OCI-LY1 (cell line): ENCODE measurements around the gene DAND5.

Experiments
- H2AFZ ChIP-seq: fragments of 200-600 bp; sonication (generic), shearing (Covaris generic); 2 replicates; pipeline ENCODE4 v1.6.0; 2014; ENCODE audit warnings: antibody characterized with exemption, mild to moderate bottlenecking, low read length
- H3F3A ChIP-seq: fragments of 200-600 bp; sonication (generic), shearing (Covaris generic); 2 replicates; pipeline ENCODE4 v1.6.0; 2014; ENCODE audit warnings: mild to moderate bottlenecking, antibody characterized with exemption, low read length, moderate library complexity; ENCODE audit not compliant: insufficient read depth
- H3K27ac ChIP-seq: fragments of 200-600 bp; sonication (generic); 2 replicates; pipeline ENCODE4 v1.5.1; 2014; ENCODE audit warnings: low read length, mixed run types, mild to moderate bottlenecking, low read depth; ENCODE audit not compliant: poor library complexity, severe bottlenecking
- H3K27me3 ChIP-seq: fragments of 200-600 bp; sonication (generic); 2 replicates; pipeline ENCODE4 v1.6.0; 2014; ENCODE audit warnings: antibody characterized with exemption, mild to moderate bottlenecking, low read length, moderate library complexity; ENCODE audit not compliant: insufficient read depth
- H3K36me3 ChIP-seq: fragments of 200-600 bp; sonication (generic); 2 replicates; pipeline ENCODE4 v1.6.1; 2014; ENCODE audit warnings: mild to moderate bottlenecking, antibody characterized with exemption, low read length, moderate library complexity, mixed read lengths; ENCODE audit not compliant: insufficient read depth
- H3K4me1 ChIP-seq: fragments of 200-600 bp; sonication (generic); 2 replicates; pipeline ENCODE4 v1.5.1; 2014; ENCODE audit warnings: mild to moderate bottlenecking, low read length, moderate library complexity; ENCODE audit not compliant: insufficient read depth, severe bottlenecking
- H3K4me2 ChIP-seq: fragments of 200-600 bp; sonication (generic), shearing (Covaris generic); 2 replicates; pipeline ENCODE4 v1.6.1; 2014; ENCODE audit warnings: low read length
- H3K4me3 ChIP-seq: fragments of 200-600 bp; sonication (generic); 2 replicates; pipeline ENCODE4 v1.5.1; 2014; ENCODE audit warnings: low read length, low read depth, mild to moderate bottlenecking, mixed read lengths; ENCODE audit not compliant: poor library complexity, severe bottlenecking
- H3K79me2 ChIP-seq: fragments of 200-600 bp; shearing (Covaris generic); 2 replicates; pipeline ENCODE4 v1.6.1; 2016; ENCODE audit warnings: mixed run types, low read length, mixed read lengths; ENCODE audit not compliant: insufficient read depth
- H3K9ac ChIP-seq: fragments of 200-600 bp; sonication (generic), shearing (Covaris generic); 2 replicates; pipeline ENCODE4 v1.6.1; 2014; ENCODE audit warnings: mild to moderate bottlenecking, low read length, mixed read lengths
- H3K9me2 ChIP-seq: fragments of 200-600 bp; sonication (generic), shearing (Covaris generic); 2 replicates; pipeline ENCODE4 v1.6.1; 2014; ENCODE audit warnings: low read depth, mild to moderate bottlenecking, low read length, mixed read lengths
- H3K9me3 ChIP-seq: fragments of 200-600 bp; shearing (Covaris generic); 2 replicates; pipeline ENCODE4 v1.6.1; 2014; ENCODE audit warnings: low read length, mixed read lengths
- H4K20me1 ChIP-seq: fragments of 200-600 bp; sonication (generic), shearing (Covaris generic); 2 replicates; pipeline ENCODE4 v1.6.0; 2016; ENCODE audit warnings: mild to moderate bottlenecking, low read length; ENCODE audit not compliant: insufficient read depth
- EZH2 ChIP-seq: fragments of 200-600 bp; sonication (generic), shearing (Covaris generic); IDR thresholded peaks from 2 replicates; pipeline ENCODE4 v1.8.0; 2017; ENCODE audit warnings: borderline replicate concordance, mixed run types, mild to moderate bottlenecking, antibody characterized with exemption, low read length, moderate library complexity, mixed read lengths
- TF ChIP-seq, protein P1 (sequence below): fragments of 200-600 bp; sonication (generic), shearing (Covaris generic); IDR thresholded peaks from 2 replicates; pipeline ENCODE4 v1.5.1; 2017; ENCODE audit warnings: mild to moderate bottlenecking, antibody characterized with exemption, low read length, moderate library complexity, mixed read lengths

Gene DAND5

DNA sequence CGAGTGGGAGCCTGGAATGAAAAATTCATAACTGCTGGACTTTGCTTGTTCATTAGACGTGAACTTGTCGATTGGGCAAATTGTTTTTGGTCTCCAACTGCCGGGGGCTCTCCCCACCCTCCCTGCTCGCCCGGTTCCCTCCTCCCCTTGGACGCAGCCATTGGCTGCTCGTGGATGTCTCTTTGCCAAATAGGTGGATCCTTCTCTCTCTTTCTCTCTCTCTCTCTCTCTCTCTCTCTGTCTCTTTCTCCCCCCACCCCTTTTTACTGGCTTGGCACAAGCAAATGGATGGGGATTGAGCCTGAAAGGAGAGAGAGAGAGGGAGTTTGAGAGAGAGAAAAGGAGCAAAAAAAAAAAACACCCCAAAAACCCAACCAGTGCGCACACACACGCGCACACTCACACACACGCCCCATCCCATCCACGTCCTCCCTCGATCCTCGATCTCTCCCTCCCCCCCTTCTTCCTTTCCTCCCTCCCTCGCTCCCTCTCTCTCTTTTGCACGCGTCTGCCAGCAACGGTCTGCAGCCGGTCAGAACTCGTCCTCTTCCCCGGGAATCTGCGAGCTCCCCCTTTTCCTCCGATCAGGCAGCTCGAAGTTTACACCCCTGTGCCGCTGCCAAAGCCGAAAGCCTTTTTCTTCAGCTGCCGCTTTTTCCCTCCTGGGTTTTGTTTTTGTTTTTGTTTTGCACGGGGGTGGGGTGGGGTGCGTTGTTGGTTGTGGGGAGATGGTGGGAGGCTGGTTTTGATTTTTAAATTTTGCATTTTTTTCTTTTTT lies 53.7 kb downstream of the DAND5 start:
- H3K4me2 ChIP-seq, result no peak overlapping the region
- no peak for TF ChIP-seq EZH2
- TF ChIP-seq, protein P1, sequence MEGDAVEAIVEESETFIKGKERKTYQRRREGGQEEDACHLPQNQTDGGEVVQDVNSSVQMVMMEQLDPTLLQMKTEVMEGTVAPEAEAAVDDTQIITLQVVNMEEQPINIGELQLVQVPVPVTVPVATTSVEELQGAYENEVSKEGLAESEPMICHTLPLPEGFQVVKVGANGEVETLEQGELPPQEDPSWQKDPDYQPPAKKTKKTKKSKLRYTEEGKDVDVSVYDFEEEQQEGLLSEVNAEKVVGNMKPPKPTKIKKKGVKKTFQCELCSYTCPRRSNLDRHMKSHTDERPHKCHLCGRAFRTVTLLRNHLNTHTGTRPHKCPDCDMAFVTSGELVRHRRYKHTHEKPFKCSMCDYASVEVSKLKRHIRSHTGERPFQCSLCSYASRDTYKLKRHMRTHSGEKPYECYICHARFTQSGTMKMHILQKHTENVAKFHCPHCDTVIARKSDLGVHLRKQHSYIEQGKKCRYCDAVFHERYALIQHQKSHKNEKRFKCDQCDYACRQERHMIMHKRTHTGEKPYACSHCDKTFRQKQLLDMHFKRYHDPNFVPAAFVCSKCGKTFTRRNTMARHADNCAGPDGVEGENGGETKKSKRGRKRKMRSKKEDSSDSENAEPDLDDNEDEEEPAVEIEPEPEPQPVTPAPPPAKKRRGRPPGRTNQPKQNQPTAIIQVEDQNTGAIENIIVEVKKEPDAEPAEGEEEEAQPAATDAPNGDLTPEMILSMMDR, result no peak
- H3K9me2 ChIP-seq, result no peaks in the 10 kb centered on the region
- H3K4me3 ChIP-seq, result no peak overlapping the region
- H3K79me2 ChIP-seq, result no peaks in the 10 kb centered on the region
- H3K27ac ChIP-seq, result no peak overlapping the region
- no peaks in the 10 kb centered on the region for H3K36me3 ChIP-seq
- peaks cover 5% of the 10 kb centered on the region; the same call in 1 of the 2 replicates for H3K27me3 ChIP-seq
- H4K20me1 ChIP-seq, result no peaks in the 10 kb centered on the region
- no peaks in the 10 kb centered on the region for H3F3A ChIP-seq
- no peak overlapping the region for H2AFZ ChIP-seq
- no peak overlapping the region for H3K9ac ChIP-seq
- H3K4me1 ChIP-seq, result no peaks in the 10 kb centered on the region
- H3K9me3 ChIP-seq, result no peaks in the 10 kb centered on the region

DNA sequence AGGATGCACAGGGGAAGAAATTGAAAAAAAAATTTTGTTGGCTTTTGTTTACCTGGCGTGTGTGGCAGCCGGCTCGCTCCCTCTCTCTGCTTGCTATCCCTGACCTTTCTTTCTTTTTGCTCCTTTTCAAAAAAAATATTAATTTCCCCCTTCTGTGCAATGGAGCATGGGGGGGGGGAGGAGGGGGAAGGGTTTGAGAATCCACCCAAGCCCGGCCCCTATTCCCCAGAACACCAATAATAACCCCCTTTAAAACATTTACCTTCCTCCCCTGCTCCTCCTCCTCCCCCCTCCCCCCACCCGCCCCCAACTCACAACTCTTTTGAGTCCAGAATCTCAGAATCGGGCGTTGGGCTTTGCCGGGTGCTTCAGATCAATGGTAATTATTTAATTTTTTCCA lies 54.3 kb downstream of the DAND5 start:
- no peak overlapping the region for H2AFZ ChIP-seq
- no peaks in the 10 kb centered on the region for H3K9me3 ChIP-seq
- H3K4me2 ChIP-seq, result no peak overlapping the region
- H3K27ac ChIP-seq, result no peak overlapping the region
- H3K9me2 ChIP-seq, result no peaks in the 10 kb centered on the region
- TF ChIP-seq EZH2, result no peak
- TF ChIP-seq, protein P1, result no peak
- no peaks in the 10 kb centered on the region for H3K36me3 ChIP-seq
- peaks cover 5% of the 10 kb centered on the region; the same call in 1 of the 2 replicates for H3K27me3 ChIP-seq
- H3F3A ChIP-seq, result no peaks in the 10 kb centered on the region
- no peak overlapping the region for H3K4me3 ChIP-seq
- H4K20me1 ChIP-seq, result no peaks in the 10 kb centered on the region
- no peaks in the 10 kb centered on the region for H3K4me1 ChIP-seq
- no peak overlapping the region for H3K9ac ChIP-seq
- H3K79me2 ChIP-seq, result no peaks in the 10 kb centered on the region
